Tibial artery (tissue), 4 donors: ENCODE results near the gene IGDCC3.

ENCODE experiments used
- DNase-seq, 2 donors: peaks; one replicate each; pipeline ENCODE4 v3.0.0-alpha.2; 2019
- H3K27ac ChIP-seq, 2 donors: fragments of 200-600 bp; sonication (generic) in 1 of 2; 1 replicate in 1 of 2; 2 replicates in 1 of 2; pipeline ENCODE4 v1.5.1; 2018 to 2019; ENCODE audit warnings: mild to moderate bottlenecking in 1 of 2
- H3K27me3 ChIP-seq, 2 donors: fragments of 200-600 bp; sonication (generic) in 1 of 2; one replicate each; pipeline versions ENCODE4 v1.5.1 to v1.6.0; 2016 to 2019
- H3K36me3 ChIP-seq, 3 donors: fragments of 200-600 bp; sonication (generic) in 2 of 3; one replicate each; pipeline ENCODE4 v1.5.1; 2016 to 2019; ENCODE audit warnings: mild to moderate bottlenecking in 2 of 3
- H3K4me1 ChIP-seq, 4 donors: fragments of 200-600 bp; sonication (generic) in 2 of 4; 1 replicate in 3 of 4; 2 replicates in 1 of 4; pipeline ENCODE4 v1.5.1; 2016 to 2019
- H3K4me3 ChIP-seq, 2 donors: fragments of 200-600 bp; sonication (generic) in 1 of 2; 1 replicate in 1 of 2; 2 replicates in 1 of 2; pipeline ENCODE4 v1.5.1; 2018 to 2019; ENCODE audit warnings: mild to moderate bottlenecking in 2 of 2
- H3K9me3 ChIP-seq, 3 donors: fragments of 200-600 bp; sonication (generic) in 1 of 3; one replicate each; pipeline ENCODE4 v1.5.1; 2016 to 2019
- CTCF ChIP-seq, 2 experiments: fragments of 200-600 bp in 1 of 2; fragments of 450-650 bp in 1 of 2; IDR thresholded peaks; one replicate each; pipeline ENCODE4 v1.5.1; 2017 to 2019; ENCODE audit warnings: antibody characterized with exemption in 2 of 2, mild to moderate bottlenecking in 1 of 2, moderate library complexity in 1 of 2
- intact Hi-C: fragments of 100-400 bp; cut with DNase I; formaldehyde crosslinking; loops from one replicate; pipeline ENCODE4 v1.15.0; 2023; ENCODE audit warnings: low total_unique reads

Gene IGDCC3

GRCh38 chr15:65369212-65369547 is 8.6 kb downstream of the IGDCC3 start:
- Histone ChIP-seq H3K27ac (no peak overlapping the region), H3K4me3 (no peak overlapping the region), H3K4me1 (no peaks in the 10 kb centered on the region), H3K36me3 (no peaks in the 10 kb centered on the region), H3K27me3 (peaks cover 0 to 30% of the 10 kb centered on the region in 2 donors), H3K9me3 (no peaks in the 10 kb centered on the region)
- DNase-seq, result no peak
- no peak for TF ChIP-seq CTCF (IDR thresholded peaks at IDR 0.05)
- intact Hi-C loops, result no loop called here

GRCh38 chr15:65368302-65369211 is 9.2 kb downstream of the IGDCC3 start:
- intact Hi-C loops, result no loop called here
- Histone ChIP-seq H3K27me3 (peaks cover 0 to 27% of the 10 kb centered on the region in 2 donors), H3K9me3 (no peaks in the 10 kb centered on the region), H3K27ac (no peak overlapping the region), H3K36me3 (no peaks in the 10 kb centered on the region), H3K4me3 (no peak overlapping the region), H3K4me1 (no peaks in the 10 kb centered on the region)
- TF ChIP-seq CTCF (IDR thresholded peaks at IDR 0.05), result no peak
- DNase-seq, result no peak

- intact Hi-C loops, result no loop called here
- peaks cover 0 to 21% of the 10 kb centered on the region in 2 donors for H3K27me3 ChIP-seq
- no peak overlapping the region for H3K4me3 ChIP-seq
- no peak overlapping the region for H3K27ac ChIP-seq
- no peak for DNase-seq
- no peaks in the 10 kb centered on the region for H3K36me3 ChIP-seq
- no peaks in the 10 kb centered on the region for H3K4me1 ChIP-seq
- TF ChIP-seq CTCF (IDR thresholded peaks at IDR 0.05), result no peak
- no peaks in the 10 kb centered on the region for H3K9me3 ChIP-seq
These were observed 11.5 kb downstream of the IGDCC3 start for GRCh38 chr15:65366122-65366892.

GRCh38 chr15:65365229-65365628 is 12.6 kb downstream of the IGDCC3 start:
- H3K9me3 ChIP-seq, result no peaks in the 10 kb centered on the region
- no peaks in the 10 kb centered on the region for H3K4me1 ChIP-seq
- H3K27ac ChIP-seq, result no peak overlapping the region
- H3K36me3 ChIP-seq, result no peaks in the 10 kb centered on the region
- DNase-seq, result no peak
- no peak for TF ChIP-seq CTCF (IDR thresholded peaks at IDR 0.05)
- intact Hi-C loops, result no loop called here
- H3K27me3 ChIP-seq, result peaks cover 0 to 18% of the 10 kb centered on the region in 2 donors
- no peak overlapping the region for H3K4me3 ChIP-seq

- Histone ChIP-seq H3K9me3 (no peaks in the 10 kb centered on the region), H3K36me3 (no peaks in the 10 kb centered on the region), H3K27me3 (peaks cover 0 to 22% of the 10 kb centered on the region in 2 donors), H3K27ac (no peak overlapping the region), H3K4me1 (no peaks in the 10 kb centered on the region), H3K4me3 (no peak overlapping the region)
- TF ChIP-seq CTCF (IDR thresholded peaks at IDR 0.05), result no peak
- DNase-seq, result no peak
- intact Hi-C loops, result no loop called here
These were observed 14.0 kb downstream of the IGDCC3 start for GRCh38 chr15:65363766-65364165.
